GM19452 (cell line): Measurements from ENCODE around the gene CACNA1H.

Source experiments
- ATAC-seq: cut with Tn5 transposase; IDR thresholded peaks from one replicate; pipeline ENCODE4 v1.9.1; 2021; ENCODE audit not compliant: unreplicated experiment

Gene CACNA1H

DNA sequence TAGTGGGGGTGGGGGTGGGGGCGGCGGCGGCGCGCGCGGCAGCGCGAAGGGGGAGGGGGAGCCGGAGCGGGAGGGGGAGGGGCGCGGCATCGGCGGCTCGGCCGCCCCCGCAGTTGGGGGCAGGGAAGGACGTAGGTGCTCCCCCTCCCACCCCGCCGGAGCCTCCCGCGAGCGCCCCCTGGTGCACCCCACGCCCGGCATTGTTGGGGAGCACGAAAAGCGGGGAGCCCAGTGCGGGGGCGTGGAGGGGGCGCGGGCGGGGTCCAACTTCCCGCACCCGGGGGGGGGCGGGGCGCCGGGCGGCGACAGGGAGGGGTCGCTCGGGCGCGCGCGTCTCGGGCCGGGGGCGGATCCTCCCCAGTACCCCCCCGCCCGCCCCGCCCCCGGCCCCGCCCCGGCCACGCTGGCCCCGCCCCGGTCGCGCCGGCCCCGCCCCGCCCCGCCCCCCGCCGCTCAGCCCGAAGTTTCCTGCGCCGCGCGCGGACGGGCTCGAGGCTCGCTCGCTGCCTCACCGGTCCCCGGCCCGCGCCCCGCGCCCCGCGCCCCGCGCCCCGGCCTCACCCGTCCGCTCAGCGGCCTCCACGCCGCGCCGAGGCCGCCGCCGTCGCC lies at the start of gene CACNA1H:
Gene CACNA1H, plus strand, starts transcription at position 456 of the 609 bp plus-strand sequence. CDS start 632 bp downstream, outside the sequence.
- ATAC-seq = no peak

GRCh38 chr16:1103636-1103980 lies 49.3 kb upstream of the CACNA1H start:
- no peak for ATAC-seq

GRCh38 chr16:1105888-1106620 lies 46.9 kb upstream of the CACNA1H start:
- no peak for ATAC-seq

DNA sequence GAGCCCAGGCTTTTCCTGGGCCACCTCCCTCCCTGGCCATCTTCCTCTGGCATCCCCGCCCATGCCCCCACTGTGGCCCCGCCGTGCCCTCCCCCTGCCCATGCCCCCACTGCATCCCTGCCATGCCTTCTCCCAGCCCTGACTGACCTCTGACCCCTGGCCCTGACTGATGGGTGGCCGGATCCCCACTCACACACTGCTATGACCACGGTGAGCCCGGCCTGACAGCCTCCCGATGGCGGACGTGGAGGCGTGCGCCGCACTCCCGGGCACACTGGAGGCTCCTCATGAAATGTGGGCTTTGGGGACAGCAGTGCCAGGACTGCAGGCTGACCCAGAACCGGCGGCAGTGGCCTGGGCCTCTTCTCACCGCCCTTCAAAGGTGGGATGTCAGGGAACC lies 46.2 kb upstream of the CACNA1H start:
- no peak for ATAC-seq

GRCh38 chr16:1107141-1107540 lies 45.8 kb upstream of the CACNA1H start:
- no peak for ATAC-seq

DNA sequence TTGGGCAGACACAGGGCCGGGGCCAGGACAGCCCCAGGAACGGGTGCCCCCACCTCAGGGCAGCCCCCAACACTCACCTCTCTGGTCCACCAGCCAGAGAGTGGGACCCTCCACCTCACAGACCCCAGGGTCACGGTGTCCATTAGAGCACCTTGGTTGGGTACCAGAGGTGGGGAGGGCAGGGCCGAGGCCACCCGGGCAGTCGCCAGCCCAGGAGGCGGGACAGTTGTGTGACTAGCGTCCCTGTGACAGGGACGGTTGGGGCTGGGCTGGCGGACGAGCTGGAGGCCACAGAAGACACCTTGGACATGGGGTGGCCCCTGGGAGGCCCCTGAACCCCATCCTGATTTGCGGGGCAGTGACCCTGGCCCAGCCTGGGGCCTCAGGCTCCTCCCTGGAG lies 45.2 kb upstream of the CACNA1H start:
- ATAC-seq = no peak

- ATAC-seq = no peak
These were observed 44.3 kb upstream of the CACNA1H start for GRCh38 chr16:1108299-1109252.

DNA sequence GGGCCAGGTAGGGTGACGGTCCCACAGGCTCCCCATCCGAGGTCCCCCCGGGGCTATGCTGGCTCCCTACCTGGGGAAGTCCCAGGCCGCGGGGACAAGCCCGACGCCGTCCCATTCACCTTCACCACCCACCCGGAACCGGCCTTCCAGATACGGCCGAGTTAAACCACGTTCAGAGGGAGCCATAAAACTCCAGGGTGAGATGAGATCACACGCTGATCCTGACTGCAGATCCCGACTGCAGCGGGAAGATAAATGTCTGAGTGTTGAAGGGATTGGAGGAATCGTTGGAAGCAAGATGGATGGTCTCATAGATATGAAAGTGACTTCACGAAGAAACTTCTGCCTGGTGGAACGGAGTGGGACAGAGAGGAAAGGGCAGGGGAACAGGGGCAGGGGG lies 43.3 kb upstream of the CACNA1H start:
- ATAC-seq = no peak

DNA sequence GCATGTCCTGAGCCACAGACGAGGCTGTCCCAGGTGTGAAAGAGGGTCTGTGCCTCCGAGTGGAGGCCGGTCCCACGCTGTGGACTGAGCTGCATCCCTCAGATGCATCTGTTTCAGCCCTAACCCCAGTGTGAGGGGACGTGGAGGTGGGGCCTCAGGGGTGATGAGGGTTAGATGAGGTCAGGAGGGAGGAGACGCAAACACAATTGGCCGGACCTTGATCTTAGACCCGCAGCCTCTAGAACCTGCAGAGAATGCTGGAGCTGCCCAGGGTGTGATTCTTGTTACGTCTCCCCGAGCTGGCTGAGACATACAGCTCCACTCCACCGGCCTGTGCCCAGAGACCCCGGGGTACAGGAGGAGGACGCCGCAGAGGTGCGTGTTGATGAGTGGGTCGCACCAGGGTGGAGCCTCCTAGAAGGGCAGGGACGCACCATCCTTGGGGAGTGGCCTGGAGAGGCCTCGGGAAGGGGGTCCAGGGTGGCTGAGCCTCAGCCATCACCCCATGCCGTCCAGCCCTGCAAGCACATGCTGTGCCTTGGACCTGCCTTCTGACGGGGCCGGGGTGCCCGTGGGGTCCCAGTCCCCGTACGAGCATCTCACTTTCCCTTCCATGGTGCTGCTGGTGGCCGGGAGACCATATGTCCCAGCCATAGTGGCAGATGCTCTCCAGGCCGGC lies 40.3 kb upstream of the CACNA1H start:
- no peak for ATAC-seq

GRCh38 chr16:1113489-1113888 lies 39.4 kb upstream of the CACNA1H start:
- ATAC-seq = no peak

GRCh38 chr16:1113889-1114526 lies 38.9 kb upstream of the CACNA1H start:
- no peak for ATAC-seq

DNA sequence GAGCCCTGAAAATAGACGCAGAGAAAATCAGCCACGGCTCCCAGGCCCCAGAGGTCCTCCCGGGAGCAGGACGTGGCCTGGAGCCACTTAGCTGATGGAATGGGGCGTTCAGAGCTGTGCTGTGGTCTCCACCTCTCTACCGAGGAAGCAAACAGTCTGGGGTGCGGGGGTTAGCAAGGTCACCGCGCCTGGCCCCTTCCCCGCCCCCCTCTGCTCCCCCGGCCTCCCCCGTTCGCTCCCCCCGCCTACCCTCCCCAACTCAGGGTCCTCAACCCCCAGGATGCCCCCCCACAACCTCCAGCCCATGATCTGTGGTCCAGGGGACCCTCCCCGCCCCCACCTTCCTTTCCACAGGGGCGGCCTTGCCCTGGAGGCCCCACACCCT lies 36.2 kb upstream of the CACNA1H start:
- no peak for ATAC-seq

- ATAC-seq = no peak
These were observed 35.6 kb upstream of the CACNA1H start for GRCh38 chr16:1117176-1117900.

GRCh38 chr16:1117926-1118325 lies 35.0 kb upstream of the CACNA1H start:
- no peak for ATAC-seq

DNA sequence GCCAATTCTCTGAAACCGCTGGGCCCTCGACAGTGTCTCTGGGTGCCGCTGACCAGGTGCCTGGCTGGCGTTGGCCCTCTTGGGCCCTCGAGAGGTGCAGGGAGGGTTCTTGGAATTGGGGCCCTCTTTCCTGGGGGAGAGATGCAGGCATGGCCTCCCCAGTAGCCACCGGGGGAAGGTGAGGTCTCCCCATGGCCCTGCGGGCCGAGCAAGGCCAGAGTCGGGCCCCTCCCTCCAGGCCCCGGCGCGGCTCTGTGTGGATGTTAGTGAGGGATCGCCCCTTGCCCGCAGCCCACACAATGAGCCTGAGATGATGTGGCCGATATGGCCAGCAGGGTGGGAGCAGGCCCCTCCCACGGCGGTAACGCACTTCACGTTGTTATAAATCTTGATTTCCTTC lies 33.8 kb upstream of the CACNA1H start:
- ATAC-seq = no peak

DNA sequence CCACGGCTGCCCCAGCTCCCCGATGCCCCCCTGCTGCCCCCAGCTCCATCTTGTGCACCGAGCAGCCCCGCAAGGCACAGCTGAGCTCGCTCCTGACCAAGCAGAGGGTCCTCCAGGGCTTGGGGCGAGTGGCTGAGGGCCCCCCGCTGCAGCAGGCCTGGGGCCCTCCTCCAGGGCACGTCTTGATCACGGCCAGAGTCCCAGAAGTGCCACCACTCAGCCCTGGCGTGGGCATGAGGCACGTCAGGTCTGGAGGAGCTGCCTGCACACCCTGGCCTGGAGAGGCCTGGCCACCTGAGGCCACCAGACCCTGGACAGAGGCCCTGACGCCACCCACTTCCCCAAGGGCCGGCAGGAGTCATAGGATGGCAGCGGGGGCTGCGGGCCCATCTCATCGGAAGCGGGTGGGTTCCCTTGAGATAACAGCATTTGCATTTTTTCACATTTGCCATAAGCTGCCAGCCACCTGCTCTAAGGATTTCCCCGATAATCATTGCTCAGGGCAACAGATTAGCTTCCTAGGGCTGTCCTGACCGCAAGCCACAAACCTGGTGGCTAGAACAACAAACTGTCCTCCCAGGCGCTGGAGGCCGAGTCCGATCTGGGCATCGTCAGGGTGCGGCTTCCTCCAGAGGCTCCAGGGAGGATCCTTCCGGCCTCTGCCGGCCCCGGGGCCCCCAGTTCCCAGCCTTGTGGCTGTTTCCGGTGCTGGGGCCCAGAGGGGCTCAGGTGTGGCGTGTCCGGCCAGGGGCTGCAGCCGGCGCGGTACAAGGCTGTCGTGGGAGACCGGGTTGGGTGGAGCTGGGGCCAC lies 32.9 kb upstream of the CACNA1H start:
- ATAC-seq = no peak

- no peak for ATAC-seq
These were observed 32.3 kb upstream of the CACNA1H start for GRCh38 chr16:1120577-1120941.

DNA sequence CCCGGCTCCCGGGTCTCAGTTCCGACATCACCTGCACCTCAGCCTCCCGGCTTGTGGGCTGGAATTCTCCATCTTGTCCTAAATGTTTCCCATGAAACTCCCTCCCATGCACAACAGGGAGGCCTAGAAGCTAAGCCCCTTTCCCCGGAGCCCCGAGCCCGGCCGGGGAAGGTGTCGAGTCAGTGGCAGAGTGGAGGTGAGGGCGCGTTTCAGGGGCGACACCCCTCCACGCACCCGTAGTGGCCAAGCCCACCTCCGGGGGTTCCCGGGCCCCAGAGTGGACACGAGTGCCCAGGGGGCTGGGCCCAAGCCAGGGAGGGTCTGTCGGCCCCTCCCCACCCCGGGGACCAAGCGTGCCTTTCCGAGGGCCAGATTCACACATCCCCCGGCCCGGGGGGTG lies 31.9 kb upstream of the CACNA1H start:
- ATAC-seq = no peak
